Right lobe of liver (tissue), 4 donors: ENCODE results near the gene DNER.

Experiments used
- POLR2A ChIP-seq: fragments of 450-650 bp; IDR thresholded peaks from one replicate; pipeline ENCODE4 v1.6.1; 2017; ENCODE audit warnings: antibody characterized with exemption, mild to moderate bottlenecking
- TF ChIP-seq, protein P1 (sequence below), 4 donors: fragments of 200-600 bp in 3 of 4; fragments of 450-650 bp in 1 of 4; IDR thresholded peaks; one replicate each; pipeline versions ENCODE4 v1.5.1 to v1.8.0; 2016 to 2022; ENCODE audit warnings: antibody characterized with exemption in 4 of 4, mild to moderate bottlenecking in 2 of 4
- donor health status: DM: no; HTN: no; CAD: no.
- donor health status: DM: no; HTN: no; CAD: no.
- donor health status: DM: no; HTN: yes; CAD: no.

DNA sequence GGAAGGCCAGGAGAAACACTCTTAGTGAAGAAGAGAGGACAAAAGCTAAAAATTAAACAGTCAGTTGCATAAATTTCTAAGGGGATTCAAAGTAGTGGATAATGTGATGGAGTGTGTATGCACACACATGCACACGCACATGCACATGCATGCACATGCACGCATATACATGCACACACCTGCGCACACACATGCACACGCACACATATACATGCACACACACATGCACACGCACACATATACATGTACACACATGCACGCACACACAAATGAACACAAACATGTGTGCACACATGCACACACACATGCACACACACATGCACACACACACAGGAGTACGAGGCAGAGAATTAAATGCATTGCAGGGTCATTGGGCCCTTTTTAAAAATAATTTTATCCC lies 117.6 kb downstream of the DNER start:
- TF ChIP-seq, protein P1, sequence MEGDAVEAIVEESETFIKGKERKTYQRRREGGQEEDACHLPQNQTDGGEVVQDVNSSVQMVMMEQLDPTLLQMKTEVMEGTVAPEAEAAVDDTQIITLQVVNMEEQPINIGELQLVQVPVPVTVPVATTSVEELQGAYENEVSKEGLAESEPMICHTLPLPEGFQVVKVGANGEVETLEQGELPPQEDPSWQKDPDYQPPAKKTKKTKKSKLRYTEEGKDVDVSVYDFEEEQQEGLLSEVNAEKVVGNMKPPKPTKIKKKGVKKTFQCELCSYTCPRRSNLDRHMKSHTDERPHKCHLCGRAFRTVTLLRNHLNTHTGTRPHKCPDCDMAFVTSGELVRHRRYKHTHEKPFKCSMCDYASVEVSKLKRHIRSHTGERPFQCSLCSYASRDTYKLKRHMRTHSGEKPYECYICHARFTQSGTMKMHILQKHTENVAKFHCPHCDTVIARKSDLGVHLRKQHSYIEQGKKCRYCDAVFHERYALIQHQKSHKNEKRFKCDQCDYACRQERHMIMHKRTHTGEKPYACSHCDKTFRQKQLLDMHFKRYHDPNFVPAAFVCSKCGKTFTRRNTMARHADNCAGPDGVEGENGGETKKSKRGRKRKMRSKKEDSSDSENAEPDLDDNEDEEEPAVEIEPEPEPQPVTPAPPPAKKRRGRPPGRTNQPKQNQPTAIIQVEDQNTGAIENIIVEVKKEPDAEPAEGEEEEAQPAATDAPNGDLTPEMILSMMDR (IDR thresholded peaks at IDR 0.05), result no peak
- no peak for TF ChIP-seq POLR2A
